ENCODE measurements around the gene CEP350.
"Not testable (repeated sequence)": the region's sequence is repeated elsewhere in the genome, so short reads cannot be mapped to it uniquely, and the experiment has no call there.

Gene CEP350

DNA sequence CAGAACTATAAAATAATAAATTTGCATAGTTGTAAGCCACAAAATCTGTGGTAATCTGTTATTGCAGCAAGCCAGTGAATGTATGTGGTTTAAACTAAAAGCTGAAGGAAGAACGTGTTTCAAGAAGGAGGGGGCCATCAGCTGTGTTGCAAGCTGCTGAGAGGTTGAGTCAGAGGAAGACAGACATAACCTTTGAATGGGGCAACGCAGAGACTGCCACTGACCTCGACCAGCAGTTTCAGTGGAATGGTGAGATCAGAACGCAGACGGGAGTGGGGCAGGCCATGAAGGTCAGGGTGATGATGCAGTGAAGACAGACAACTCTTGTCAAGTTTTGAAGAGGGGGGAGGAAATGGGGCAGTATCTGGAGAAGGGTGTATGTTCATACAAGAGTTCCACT lies 176.9 kb downstream of the CEP350 start:
- no peak for DNase-seq

- DNase-seq: no peak
Observed at GRCh38 chr1:180133193-180133592, 178.6 kb downstream of the CEP350 start.

- not testable (repeated sequence) for DNase-seq
Observed at GRCh38 chr1:180133688-180134087, 179.1 kb downstream of the CEP350 start.

- no peak for DNase-seq
Observed at GRCh38 chr1:180135535-180135934, 180.9 kb downstream of the CEP350 start.

- no peak for DNase-seq
Observed at GRCh38 chr1:180136331-180136967, 181.8 kb downstream of the CEP350 start.

DNA sequence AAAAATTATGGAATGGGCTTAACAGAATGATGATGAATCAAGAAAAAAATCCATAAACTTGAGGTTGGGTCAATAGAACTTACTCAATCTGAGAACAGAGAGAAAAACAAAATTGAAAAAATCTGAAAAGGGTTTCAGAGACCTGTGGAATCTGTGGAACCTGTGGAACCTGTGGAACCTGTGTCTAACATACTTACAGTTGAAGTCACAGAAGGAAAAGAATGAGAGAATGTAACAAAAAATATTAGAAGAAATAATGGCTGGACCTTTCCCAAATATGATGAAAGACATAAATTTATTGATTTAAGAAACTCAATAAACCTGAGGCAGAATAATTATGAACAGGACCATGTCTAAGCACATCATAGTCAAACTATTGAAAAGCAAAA lies 182.4 kb downstream of the CEP350 start:
- no peak for DNase-seq

- no peak for DNase-seq
Observed at GRCh38 chr1:180137776-180138175, 183.2 kb downstream of the CEP350 start.

DNA sequence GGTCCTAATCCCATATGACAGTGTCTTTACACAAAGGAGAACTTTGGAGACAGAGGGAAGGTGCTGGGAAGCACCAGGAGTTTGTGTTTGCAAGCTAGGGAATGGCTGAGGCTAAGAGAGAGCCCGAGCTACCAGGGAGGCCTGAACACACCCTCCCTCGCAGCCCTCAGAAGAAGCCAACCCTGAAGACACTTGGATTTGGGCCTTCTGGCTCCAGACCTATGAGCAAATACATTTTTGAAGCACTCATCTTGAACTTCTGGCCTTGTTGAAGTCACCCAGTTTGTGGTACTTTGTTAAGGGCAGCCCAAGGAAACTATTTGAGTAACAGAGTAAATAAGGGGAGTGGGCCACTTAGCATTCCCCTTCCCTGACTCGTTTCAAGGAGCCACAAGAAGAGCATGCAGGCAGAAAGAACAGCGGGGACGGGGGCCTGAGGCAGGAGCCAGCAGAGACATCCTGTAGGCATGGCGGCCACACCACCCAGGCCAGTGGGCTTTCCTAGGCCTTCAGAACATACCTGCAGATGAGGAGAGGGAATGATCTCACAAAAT lies 186.8 kb downstream of the CEP350 start:
- DNase-seq: no peak

GRCh38 chr1:180143359-180143758 lies 188.7 kb downstream of the CEP350 start:
- no peak for DNase-seq

DNA sequence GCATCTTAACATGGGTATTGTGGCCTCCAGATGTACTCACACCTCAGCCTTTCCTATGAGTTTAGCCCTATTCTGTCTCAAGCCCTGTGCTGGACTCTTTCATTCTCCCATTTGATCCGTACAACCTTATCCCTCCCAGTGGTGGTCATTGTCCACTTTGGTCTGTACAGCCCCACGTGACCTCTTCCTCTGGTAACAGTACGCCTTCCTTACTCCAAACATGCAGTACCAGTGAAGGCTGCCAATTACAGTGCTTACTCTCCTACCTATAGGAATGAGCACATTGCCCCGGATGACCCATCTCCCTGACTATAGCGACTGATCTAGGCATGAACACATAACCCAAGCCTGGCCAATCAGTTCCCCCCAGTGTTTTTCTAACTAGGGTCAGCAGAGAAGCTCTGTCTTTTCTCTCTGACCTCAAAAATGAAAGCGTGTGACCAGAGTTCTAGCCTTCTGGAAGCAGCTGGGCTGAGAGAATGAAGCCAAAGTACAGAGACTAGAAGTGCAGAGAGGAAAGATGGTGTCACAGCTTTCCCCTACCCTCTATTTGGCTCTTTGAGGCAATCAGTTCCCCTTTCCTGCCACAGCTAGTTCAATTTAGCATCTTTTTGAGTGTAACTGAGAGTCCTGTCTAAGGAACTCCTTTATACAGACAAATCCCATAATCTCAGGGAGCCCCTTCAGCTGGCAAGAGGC lies 190.2 kb downstream of the CEP350 start:
- DNase-seq: no peak

GRCh38 chr1:180145446-180145845 lies 190.8 kb downstream of the CEP350 start:
- DNase-seq: no peak

GRCh38 chr1:180150982-180151381 lies 196.4 kb downstream of the CEP350 start:
- DNase-seq: no peak

GRCh38 chr1:180151508-180151907 lies 196.9 kb downstream of the CEP350 start:
- DNase-seq: no peak

- no peak for DNase-seq
Observed at GRCh38 chr1:180152588-180152987, 198.0 kb downstream of the CEP350 start.

GRCh38 chr1:180153032-180153431 lies 198.4 kb downstream of the CEP350 start:
- no peak for DNase-seq

GRCh38 chr1:180154003-180154324 lies 199.4 kb downstream of the CEP350 start:
- DNase-seq: no peak

DNA sequence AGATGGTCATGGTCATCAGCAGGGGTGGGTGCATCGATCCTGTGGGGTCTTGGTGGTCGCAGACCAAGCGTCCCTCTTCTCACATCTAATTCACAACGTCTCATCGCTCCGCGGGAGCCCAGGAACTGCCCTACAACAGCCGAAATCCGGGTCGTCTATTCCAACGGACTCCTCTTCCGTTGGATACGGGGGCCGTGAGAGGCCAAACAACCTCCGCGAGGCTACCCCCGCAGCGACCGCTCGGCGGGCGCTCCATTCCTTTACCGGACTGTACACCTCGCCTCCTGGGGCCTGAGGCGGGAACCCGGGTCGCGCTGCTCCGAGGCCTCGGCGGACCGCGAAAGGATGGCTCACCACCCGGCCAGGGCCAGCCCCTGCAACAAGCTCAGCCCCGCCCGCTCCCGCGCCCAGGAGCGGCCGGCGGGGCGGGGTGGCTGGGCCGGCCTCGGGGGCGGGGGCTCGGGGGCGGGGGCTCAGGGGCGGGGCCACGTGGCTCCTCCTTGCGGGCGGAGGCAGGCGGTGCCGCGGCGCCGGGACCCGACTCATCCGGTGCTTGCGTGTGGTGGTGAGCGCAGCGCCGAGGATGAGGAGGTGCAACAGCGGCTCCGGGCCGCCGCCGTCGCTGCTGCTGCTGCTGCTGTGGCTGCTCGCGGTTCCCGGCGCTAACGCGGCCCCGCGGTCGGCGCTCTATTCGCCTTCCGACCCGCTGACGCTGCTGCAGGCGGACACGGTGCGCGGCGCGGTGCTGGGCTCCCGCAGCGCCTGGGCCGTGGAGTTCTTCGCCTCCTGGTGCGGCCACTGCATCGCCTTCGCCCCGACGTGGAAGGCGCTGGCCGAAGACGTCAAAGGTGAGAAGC lies 199.9 kb downstream of the CEP350 start, which contains the start of gene QSOX1:
QSOX1 (plus strand) TSS at position 545 of the 857 bp plus-strand sequence; CDS start at position 584, 39 bp downstream.
- peak; percentile 85 to 88 for DNase-seq

GRCh38 chr1:180155182-180155682 lies 200.6 kb downstream of the CEP350 start:
- peak in 1 of 2 experiments; percentile 23 for DNase-seq

DNA sequence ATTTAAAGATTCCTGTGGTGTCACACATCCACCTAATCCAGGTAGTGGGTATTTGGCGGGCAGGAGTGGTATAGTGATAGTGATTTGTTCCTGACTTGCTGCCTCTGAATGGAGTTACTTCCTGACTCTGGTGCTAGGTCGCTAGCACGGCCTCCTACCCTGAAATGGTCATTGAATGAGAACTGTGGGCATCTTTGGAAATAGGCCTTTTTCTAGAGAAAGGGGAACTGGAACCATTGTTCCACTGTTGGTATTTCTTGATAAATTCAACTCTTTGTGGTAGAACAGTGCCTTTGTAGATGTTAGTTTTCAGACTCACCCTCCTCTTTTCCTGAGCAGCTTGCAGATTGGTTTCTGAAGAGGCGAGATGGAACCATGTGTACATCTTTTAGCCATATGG lies 201.6 kb downstream of the CEP350 start:
- DNase-seq: no peak

- DNase-seq: no peak
Observed at GRCh38 chr1:180156631-180157091, 202.1 kb downstream of the CEP350 start.

DNA sequence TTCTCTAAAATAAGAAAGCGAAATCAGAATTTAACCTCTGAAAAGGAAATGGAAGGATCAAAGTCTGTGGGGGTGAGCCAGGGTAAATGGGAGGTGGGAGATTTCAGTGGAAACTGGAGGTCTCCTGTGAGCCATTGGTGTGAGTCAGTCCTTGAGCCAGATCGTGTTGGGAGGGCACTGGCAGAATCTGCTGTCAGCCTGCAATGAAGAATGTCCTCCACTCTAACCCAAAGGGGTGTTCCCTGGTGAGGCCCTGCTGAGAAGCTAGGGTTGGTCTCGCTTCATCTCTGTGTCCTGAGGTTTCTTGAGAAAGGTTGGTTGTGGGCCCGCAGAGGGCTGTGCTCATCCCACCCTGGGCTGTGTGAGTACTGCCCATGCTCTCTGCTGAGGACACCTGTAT lies 202.5 kb downstream of the CEP350 start:
- no peak for DNase-seq

- DNase-seq: no peak
Observed at GRCh38 chr1:180157576-180158057, 203.0 kb downstream of the CEP350 start.
